GM23248 (cell line): Measurements from ENCODE around the gene CYBC1.

Experiments
- EZH2 ChIP-seq: fragments of 200-600 bp; sonication (generic); IDR thresholded peaks from 2 replicates; pipeline ENCODE4 v1.6.1; 2018; ENCODE audit warnings: antibody characterized with exemption, mild to moderate bottlenecking; ENCODE audit not compliant: insufficient read depth, poor library complexity, severe bottlenecking
- EZH2phosphoT487 ChIP-seq: fragments of 200-600 bp; sonication (generic); IDR thresholded peaks from 2 replicates; pipeline ENCODE4 v1.6.1; 2018; ENCODE audit warnings: antibody characterized with exemption, moderate library complexity, mild to moderate bottlenecking, low read depth; ENCODE audit not compliant: insufficient read depth

GRCh38 chr17:82461827-82462524 lies 11.4 kb upstream of the CYBC1 start:
- TF ChIP-seq EZH2 (no peak), EZH2phosphoT487 (no peak)
